Heart left ventricle (tissue), 13 donors: ENCODE measurements around the gene HLA-C.

Experiments used
- POLR2A ChIP-seq, 2 donors: fragments of 450-650 bp; IDR thresholded peaks; one replicate each; pipeline ENCODE4 v1.6.1; 2017; ENCODE audit warnings: antibody characterized with exemption in 2 of 2, mild to moderate bottlenecking in 2 of 2, moderate library complexity in 2 of 2
- TF ChIP-seq, protein P1 (sequence below), 12 donors: fragments of 200-600 bp; sonication (generic) in 4 of 12; IDR thresholded peaks; one replicate each; pipeline versions ENCODE4 v1.5.0 to v1.8.0; 2018 to 2022; ENCODE audit warnings: antibody characterized with exemption in 12 of 12, mild to moderate bottlenecking in 5 of 12
- donor health status: ischemic (EF 13 %, LVEDD 7.1; RV severe dilation, severe dysfunction).
- donor health status: DM: no; HTN: yes; CAD: no.
- donor health status: DM: no; HTN: no; CAD: no.
- donor health status: ischemic (EF 25% LVEDD 6.9; RV normal size, moderate dysfunction).
- donor health status: ischemic (EF 25% LVEDD 5.7; RV mildly dilated, moderate dysfunction).
- donor health status: ischemic (EF 35%, LVEDD 5.7; RV mildly dilated, moderate dysfunction).
- donor health status: nonischemic (EF 11% LVEDD 7.7; RV severe dilation, severe dysfunction).
- donor health status: DM: yes; HTN: yes; CAD: no.
- donor health status: PGD.
- donor health status: ischemic (EF 29% LVEDD 5.4; RV normal size, mild dysfunction).
- donor health status: nonischemic (EF 23%, LVEDD 6.1; RV moderate dilation, normal function).

DNA sequence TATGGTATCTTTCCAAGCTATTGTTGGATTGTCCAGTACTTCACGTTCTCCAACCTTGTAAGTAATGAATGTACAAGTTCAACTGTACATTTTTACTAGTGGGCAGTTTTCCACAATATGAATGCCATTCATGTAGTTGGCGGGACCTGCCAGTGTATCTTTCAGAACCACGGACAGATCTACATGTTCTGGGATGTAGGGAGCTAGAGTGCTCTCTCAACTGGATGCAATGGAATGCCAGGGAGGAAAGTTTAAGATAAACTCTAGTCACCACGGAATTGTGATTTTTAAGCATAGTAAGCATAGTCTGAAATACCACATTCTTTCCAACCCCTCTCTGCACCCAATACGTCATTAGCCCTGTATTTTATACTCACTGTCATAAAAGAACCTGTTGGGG, 21.5 kb upstream of the HLA-C start:
- TF ChIP-seq, protein P1, sequence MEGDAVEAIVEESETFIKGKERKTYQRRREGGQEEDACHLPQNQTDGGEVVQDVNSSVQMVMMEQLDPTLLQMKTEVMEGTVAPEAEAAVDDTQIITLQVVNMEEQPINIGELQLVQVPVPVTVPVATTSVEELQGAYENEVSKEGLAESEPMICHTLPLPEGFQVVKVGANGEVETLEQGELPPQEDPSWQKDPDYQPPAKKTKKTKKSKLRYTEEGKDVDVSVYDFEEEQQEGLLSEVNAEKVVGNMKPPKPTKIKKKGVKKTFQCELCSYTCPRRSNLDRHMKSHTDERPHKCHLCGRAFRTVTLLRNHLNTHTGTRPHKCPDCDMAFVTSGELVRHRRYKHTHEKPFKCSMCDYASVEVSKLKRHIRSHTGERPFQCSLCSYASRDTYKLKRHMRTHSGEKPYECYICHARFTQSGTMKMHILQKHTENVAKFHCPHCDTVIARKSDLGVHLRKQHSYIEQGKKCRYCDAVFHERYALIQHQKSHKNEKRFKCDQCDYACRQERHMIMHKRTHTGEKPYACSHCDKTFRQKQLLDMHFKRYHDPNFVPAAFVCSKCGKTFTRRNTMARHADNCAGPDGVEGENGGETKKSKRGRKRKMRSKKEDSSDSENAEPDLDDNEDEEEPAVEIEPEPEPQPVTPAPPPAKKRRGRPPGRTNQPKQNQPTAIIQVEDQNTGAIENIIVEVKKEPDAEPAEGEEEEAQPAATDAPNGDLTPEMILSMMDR (IDR thresholded peaks at IDR 0.05) = no peak
- no peak for TF ChIP-seq POLR2A (IDR thresholded peaks at IDR 0.05)
